ENCODE data around the gene PRPF39.

DNA sequence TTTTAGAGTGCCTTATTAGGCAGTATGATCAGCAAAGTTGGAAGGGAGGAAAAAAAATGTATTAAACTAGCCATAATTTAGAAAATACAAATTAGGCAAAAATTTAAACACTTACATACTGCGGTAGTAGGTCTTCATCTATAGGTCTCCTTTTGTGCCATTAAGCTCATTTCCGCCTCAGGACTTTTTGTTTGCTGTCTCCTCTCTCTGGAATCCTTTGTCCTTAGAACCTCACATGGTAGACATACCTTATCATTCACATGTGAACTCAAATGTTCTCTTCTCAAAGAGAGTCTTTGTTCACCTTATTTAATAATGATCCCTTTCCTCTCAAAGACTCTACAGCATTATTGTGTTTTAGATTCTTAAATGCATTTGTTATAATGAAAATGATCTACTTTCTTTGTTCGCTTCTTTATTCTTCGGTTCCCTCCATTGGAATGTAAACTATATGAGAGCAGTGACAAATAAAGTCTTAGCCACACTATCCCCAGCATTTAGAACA is 66.5 kb downstream of the PRPF39 start:
- TF ChIP-seq POLR2AphosphoS5 (IDR thresholded peaks at IDR 0.05; ENCODE audit: low read depth, low read length), result no peak
- TF ChIP-seq POLR2A (IDR thresholded peaks at IDR 0.05; ENCODE audit: low read depth, low read length), result no peak
- no peak for TF ChIP-seq TAF1 (IDR thresholded peaks at IDR 0.05; ENCODE audit: borderline replicate concordance, low read depth, low read length)
